HG02852 (cell line): ENCODE results near the gene ITGB2.

Experiments
- ATAC-seq: cut with Tn5 transposase; IDR thresholded peaks from one replicate; pipeline ENCODE4 v1.9.1; 2021; ENCODE audit warnings: mild to moderate bottlenecking, moderate library complexity; ENCODE audit not compliant: unreplicated experiment

The ITGB2 gene

GRCh38 chr21:44920694-44921604 lies at the start of gene ITGB2:
ITGB2 (minus strand) TSS chr21:44920899; CDS start chr21:44910782, 10,117 bp downstream.
- ATAC-seq = peak; percentile 70

GRCh38 chr21:44969931-44970755 lies 49.4 kb upstream of the ITGB2 start:
- ATAC-seq = no peak

GRCh38 chr21:44969066-44969670 lies 48.5 kb upstream of the ITGB2 start:
- ATAC-seq = no peak

- ATAC-seq = no peak
Observed at GRCh38 chr21:44967082-44968047, 46.7 kb upstream of the ITGB2 start.

- ATAC-seq = no peak
Observed at GRCh38 chr21:44966135-44967081, 45.7 kb upstream of the ITGB2 start.

GRCh38 chr21:44965251-44966022 lies 44.7 kb upstream of the ITGB2 start:
- no peak for ATAC-seq

- no peak for ATAC-seq
Observed at GRCh38 chr21:44964381-44964780, 43.7 kb upstream of the ITGB2 start.

GRCh38 chr21:44962403-44962966 lies 41.8 kb upstream of the ITGB2 start:
- ATAC-seq = no peak

- no peak for ATAC-seq
Observed at GRCh38 chr21:44960141-44961092, 39.7 kb upstream of the ITGB2 start.

GRCh38 chr21:44959376-44960091 lies 38.8 kb upstream of the ITGB2 start:
- ATAC-seq = no peak

- ATAC-seq = no peak
Observed at GRCh38 chr21:44958471-44959191, 37.9 kb upstream of the ITGB2 start.

GRCh38 chr21:44957901-44958451 lies 37.3 kb upstream of the ITGB2 start:
- no peak for ATAC-seq

GRCh38 chr21:44957047-44957831 lies 36.5 kb upstream of the ITGB2 start:
- no peak for ATAC-seq

- no peak for ATAC-seq
Observed at GRCh38 chr21:44956356-44957046, 35.8 kb upstream of the ITGB2 start.
